ENCODE data around the gene ASTN2.

- TF ChIP-seq POLR2AphosphoS5 (IDR thresholded peaks at IDR 0.05): no peak
- TF ChIP-seq EP300 (conservative IDR thresholded peaks at IDR 0.05; ENCODE audit: poor library complexity, severe bottlenecking): no peak
- TF ChIP-seq, protein P1, sequence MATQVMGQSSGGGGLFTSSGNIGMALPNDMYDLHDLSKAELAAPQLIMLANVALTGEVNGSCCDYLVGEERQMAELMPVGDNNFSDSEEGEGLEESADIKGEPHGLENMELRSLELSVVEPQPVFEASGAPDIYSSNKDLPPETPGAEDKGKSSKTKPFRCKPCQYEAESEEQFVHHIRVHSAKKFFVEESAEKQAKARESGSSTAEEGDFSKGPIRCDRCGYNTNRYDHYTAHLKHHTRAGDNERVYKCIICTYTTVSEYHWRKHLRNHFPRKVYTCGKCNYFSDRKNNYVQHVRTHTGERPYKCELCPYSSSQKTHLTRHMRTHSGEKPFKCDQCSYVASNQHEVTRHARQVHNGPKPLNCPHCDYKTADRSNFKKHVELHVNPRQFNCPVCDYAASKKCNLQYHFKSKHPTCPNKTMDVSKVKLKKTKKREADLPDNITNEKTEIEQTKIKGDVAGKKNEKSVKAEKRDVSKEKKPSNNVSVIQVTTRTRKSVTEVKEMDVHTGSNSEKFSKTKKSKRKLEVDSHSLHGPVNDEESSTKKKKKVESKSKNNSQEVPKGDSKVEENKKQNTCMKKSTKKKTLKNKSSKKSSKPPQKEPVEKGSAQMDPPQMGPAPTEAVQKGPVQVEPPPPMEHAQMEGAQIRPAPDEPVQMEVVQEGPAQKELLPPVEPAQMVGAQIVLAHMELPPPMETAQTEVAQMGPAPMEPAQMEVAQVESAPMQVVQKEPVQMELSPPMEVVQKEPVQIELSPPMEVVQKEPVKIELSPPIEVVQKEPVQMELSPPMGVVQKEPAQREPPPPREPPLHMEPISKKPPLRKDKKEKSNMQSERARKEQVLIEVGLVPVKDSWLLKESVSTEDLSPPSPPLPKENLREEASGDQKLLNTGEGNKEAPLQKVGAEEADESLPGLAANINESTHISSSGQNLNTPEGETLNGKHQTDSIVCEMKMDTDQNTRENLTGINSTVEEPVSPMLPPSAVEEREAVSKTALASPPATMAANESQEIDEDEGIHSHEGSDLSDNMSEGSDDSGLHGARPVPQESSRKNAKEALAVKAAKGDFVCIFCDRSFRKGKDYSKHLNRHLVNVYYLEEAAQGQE (IDR thresholded peaks at IDR 0.05; ENCODE audit: borderline replicate concordance): no peak
- TF ChIP-seq EZH2 (IDR thresholded peaks at IDR 0.05; ENCODE audit: borderline replicate concordance, insufficient read depth, low read length, poor library complexity, severe bottlenecking): no peak
- TF ChIP-seq, protein P2, sequence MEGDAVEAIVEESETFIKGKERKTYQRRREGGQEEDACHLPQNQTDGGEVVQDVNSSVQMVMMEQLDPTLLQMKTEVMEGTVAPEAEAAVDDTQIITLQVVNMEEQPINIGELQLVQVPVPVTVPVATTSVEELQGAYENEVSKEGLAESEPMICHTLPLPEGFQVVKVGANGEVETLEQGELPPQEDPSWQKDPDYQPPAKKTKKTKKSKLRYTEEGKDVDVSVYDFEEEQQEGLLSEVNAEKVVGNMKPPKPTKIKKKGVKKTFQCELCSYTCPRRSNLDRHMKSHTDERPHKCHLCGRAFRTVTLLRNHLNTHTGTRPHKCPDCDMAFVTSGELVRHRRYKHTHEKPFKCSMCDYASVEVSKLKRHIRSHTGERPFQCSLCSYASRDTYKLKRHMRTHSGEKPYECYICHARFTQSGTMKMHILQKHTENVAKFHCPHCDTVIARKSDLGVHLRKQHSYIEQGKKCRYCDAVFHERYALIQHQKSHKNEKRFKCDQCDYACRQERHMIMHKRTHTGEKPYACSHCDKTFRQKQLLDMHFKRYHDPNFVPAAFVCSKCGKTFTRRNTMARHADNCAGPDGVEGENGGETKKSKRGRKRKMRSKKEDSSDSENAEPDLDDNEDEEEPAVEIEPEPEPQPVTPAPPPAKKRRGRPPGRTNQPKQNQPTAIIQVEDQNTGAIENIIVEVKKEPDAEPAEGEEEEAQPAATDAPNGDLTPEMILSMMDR (IDR thresholded peaks at IDR 0.05; ENCODE audit: poor library complexity, severe bottlenecking): no peak
- no peak for TF ChIP-seq TAF1 (IDR thresholded peaks at IDR 0.05; ENCODE audit: low read depth)
- no peak for TF ChIP-seq MXI1 (conservative IDR thresholded peaks at IDR 0.05; ENCODE audit: poor library complexity, severe bottlenecking)
These were observed 181.8 kb downstream of the ASTN2 start for GRCh38 chr9:117233016-117233415.
